Retinal pigment epithelial cell (primary cell): Measurements from ENCODE around the gene CTXND1.

Source experiments
- DNase-seq: peaks from one replicate; pipeline ENCODE4 v3.0.0-alpha.2; 2010; ENCODE audit warnings: low read depth
- H3K4me3 ChIP-seq: 2 replicates; pipeline ENCODE4 v1.5.1; 2011; ENCODE audit warnings: mild to moderate bottlenecking, low read length, control low read depth, moderate library complexity
- TF ChIP-seq, protein P1 (sequence below): conservative IDR thresholded peaks from 2 replicates; pipeline ENCODE4 v1.5.1; 2011; ENCODE audit warnings: low read depth, low read length, control low read depth, inconsistent platforms

Gene CTXND1

DNA sequence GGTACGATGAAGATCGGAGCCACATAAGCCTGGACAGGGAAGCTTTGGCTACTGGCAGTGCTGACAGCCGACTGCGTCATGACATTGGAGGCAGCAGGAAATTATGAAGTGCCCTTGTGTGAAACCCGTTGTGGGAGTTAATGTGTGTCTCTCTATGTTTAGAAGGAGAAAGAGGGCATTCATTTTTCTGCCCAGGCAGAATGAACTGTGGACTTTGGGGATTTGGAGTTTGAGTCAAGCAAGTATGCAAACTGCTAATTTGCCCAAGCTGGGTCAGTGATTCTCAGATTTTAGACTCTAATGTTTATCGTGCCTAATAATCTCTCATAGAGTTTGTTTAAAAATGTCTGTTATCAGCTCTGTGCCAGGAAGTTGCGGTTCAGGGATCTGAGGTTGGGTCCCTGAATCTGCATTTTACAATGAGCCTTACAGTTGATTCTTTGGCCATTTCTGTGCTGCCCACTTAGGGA is 5.6 kb downstream of the CTXND1 start:
- DNase-seq: no peak
- H3K4me3 ChIP-seq: no peak overlapping the region
- TF ChIP-seq, protein P1, sequence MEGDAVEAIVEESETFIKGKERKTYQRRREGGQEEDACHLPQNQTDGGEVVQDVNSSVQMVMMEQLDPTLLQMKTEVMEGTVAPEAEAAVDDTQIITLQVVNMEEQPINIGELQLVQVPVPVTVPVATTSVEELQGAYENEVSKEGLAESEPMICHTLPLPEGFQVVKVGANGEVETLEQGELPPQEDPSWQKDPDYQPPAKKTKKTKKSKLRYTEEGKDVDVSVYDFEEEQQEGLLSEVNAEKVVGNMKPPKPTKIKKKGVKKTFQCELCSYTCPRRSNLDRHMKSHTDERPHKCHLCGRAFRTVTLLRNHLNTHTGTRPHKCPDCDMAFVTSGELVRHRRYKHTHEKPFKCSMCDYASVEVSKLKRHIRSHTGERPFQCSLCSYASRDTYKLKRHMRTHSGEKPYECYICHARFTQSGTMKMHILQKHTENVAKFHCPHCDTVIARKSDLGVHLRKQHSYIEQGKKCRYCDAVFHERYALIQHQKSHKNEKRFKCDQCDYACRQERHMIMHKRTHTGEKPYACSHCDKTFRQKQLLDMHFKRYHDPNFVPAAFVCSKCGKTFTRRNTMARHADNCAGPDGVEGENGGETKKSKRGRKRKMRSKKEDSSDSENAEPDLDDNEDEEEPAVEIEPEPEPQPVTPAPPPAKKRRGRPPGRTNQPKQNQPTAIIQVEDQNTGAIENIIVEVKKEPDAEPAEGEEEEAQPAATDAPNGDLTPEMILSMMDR: no peak

DNA sequence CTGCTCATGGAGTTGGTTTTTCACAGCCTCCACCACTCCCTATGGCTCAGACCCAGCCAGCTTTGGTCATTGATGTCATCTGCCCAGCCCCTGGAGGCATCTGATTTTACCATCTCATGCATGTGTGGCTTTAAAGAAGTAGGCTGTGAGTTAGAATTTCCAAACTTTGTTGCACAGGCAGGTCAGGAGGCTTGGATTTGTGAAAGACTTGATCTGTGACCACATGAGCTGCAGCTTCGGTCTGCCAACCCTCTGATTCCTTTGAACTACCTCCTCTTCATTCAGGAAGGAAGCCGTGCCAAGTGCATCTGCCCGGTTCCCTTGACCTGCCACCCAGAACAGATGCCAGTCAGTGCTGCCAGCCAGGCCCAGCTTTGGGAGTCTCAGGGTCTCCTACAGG is 9.2 kb downstream of the CTXND1 start:
- DNase-seq: no peak
- no peak overlapping the region for H3K4me3 ChIP-seq
- TF ChIP-seq, protein P1: no peak

DNA sequence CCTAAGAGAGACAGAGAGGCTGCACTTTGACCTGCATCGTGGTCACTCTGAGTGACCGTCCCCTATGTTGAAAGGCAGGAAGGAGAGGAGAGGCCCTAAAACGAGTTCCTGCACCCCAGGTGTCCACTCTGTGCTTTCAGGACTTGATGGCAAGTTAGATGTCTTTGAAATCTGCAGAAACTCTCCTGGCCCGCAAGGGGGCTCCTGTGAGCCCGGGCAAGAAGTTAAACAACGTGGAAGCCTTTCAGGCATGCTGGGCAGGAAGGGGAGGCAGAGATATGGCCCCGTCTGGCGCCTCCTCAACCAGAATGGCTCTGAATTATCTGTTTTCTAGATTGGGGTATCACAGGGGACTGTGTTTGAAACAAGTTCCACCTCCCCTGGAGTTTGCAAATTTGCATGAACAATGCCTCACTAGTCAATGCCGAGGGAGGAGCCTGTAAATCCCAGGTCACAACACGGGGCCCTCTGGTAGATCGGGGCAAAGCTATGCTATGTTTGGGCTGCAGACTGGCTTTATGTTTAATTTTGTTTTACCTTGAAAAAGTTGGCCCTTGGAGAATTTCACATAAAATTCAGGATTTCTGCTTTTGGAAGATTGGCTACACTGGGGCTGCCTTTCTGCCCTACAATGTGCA is 9.8 kb downstream of the CTXND1 start:
- DNase-seq: no peak
- TF ChIP-seq, protein P1: peak; percentile 77

DNA sequence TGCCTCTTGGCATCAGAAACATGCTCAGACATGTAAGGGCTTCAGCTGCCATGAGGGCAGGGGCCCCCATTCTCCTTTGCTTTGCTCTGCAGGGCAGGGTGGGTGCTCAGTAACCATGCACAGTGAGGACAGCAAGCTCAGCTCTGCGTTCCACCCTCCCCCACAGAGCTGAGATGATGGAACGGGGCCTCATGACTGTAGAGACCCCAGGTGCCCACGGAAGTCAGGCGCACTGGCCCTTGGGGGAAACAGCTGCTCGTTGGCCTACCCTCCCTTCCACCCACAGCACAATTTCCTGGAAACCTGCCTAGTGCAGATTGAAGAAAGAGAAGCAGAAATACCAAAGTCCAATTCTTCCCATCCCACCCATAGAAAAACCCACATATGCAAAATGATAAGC is 10.5 kb downstream of the CTXND1 start:
- no peak overlapping the region for H3K4me3 ChIP-seq
- TF ChIP-seq, protein P1: no peak
- DNase-seq: no peak

More for the DNA sequence above, 9.8 kb downstream of the CTXND1 start:
- no peak overlapping the region for H3K4me3 ChIP-seq

DNA sequence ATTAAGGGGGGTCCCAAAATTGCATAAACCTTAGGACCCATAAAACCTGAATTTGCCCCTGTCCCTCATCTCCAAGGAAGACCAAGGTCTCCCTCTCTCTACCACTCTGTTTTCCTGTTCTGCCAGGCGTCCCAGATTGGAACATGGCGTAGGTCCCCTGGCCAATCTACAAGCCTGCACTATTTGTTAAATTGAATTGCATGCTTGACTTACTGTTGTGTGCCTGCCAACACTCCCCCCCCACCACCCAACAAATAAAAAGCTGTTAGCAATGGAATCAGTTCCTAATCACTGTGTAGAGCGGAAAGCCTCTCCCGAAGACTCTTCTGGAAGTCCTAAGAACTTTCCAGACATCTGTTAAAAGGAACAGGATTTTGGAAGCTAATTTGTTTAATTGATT is 11.7 kb downstream of the CTXND1 start:
- no peak overlapping the region for H3K4me3 ChIP-seq
- TF ChIP-seq, protein P1: no peak
- DNase-seq: no peak

DNA sequence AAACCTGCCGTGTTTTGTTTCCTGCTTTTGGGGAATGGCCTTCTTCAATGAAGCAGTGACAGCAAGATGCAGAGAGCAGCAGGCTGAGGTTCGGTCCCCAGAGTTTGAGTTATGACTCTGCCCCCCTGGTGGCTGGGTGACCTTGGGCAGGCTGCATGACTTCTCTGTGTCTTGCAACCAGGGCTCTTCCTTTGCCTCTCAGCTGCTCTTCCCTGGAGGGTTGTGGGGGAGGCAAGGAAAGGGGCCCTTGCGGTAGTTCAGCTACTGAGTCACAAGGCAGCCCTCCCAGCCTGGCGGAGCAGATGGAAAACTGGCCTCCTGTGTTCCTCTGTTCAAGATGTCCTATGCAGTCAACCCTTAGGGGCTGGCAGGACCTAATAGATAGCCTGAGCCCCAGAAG is 17.1 kb downstream of the CTXND1 start:
- TF ChIP-seq, protein P1: peak; percentile 63
- no peak for DNase-seq
- H3K4me3 ChIP-seq: no peak overlapping the region

DNA sequence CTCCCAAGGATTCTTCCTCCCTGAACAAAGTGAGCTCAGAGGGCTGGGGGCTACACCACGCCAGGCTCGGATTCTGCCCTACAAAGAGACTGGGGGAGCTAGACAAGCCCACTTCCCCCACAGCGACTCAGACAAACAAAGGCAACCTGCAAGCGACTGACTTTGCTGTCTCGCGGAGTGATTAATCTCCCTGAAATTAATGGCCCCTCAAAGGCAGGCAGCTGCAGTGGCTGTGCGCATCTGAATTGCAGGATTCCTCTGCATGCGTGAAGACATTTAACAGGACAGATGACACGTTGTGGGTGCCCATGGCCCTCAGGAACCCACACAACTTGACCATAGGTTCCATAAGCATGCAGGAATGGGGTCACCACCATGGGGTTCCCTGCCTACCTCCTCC is 18.4 kb downstream of the CTXND1 start:
- TF ChIP-seq, protein P1: no peak
- no peak overlapping the region for H3K4me3 ChIP-seq
- DNase-seq: no peak
